Panc1 (cell line): ENCODE measurements around the gene CPXM1. TPM values are rescaled to one million over a fixed set of nuclear protein-coding genes. Genes with fewer than 3 reads are reported as not detected.

Experiments used
- ATAC-seq: fragments of 200-7000 bp; cut with Tn5 transposase; 2 replicates; pipeline ENCODE4 v1.9.1; 2020; ENCODE audit warnings: mild to moderate bottlenecking, moderate library complexity
- BruUV-seq: library from RNA; stranded (reverse); fragments of 400-500 nt; replicated peaks from 2 replicates; lab custom pipeline; 2021; lab: Mats Ljungman, UMichigan
- CTCF ChIA-PET: fragments of 300-600 bp; sonication (Branson Sonifier 250); formaldehyde crosslinking; loops from one replicate; lab custom pipeline; 2022; ENCODE audit warnings: antibody characterized with exemption; lab: Charles Lee
- POLR2A ChIA-PET: fragments of 300-600 bp; sonication (Branson Sonifier 250); formaldehyde crosslinking; loops from one replicate; lab custom pipeline; 2022; ENCODE audit warnings: antibody characterized with exemption; lab: Charles Lee
- DNase-seq: peaks from one replicate; pipeline ENCODE4 v3.0.0-alpha.2; 2010; ENCODE audit warnings: low read depth, low spot score
- H3K27ac ChIP-seq: 2 replicates; pipeline ENCODE4 v1.5.1; 2011; ENCODE audit warnings: mild to moderate bottlenecking, low read length, inconsistent platforms
- H3K27me3 ChIP-seq: fragments of 200-500 bp; sonication (Bioruptor generic); 2 replicates; pipeline ENCODE4 v1.6.0; 2014; ENCODE audit warnings: low read length, inconsistent platforms; ENCODE audit not compliant: control insufficient read depth, insufficient read depth
- H3K36me3 ChIP-seq: fragments of 200-500 bp; sonication (Bioruptor generic); 2 replicates; pipeline ENCODE4 v1.5.1; 2014; ENCODE audit warnings: inconsistent platforms, mild to moderate bottlenecking, low read length, moderate library complexity; ENCODE audit not compliant: control insufficient read depth, insufficient read depth
- H3K4me1 ChIP-seq: 2 replicates; pipeline ENCODE4 v1.5.1; 2011; ENCODE audit warnings: inconsistent platforms, mild to moderate bottlenecking, low read length, moderate library complexity; ENCODE audit not compliant: control insufficient read depth, insufficient read depth
- H3K4me3 ChIP-seq, 2 experiments: 2 replicates each; pipeline ENCODE4 v1.5.1; 2011 to 2012; ENCODE audit warnings: low read depth in 2 of 2, low read length in 2 of 2, mild to moderate bottlenecking in 2 of 2, inconsistent platforms in 1 of 2, moderate library complexity in 1 of 2
- H3K9me3 ChIP-seq: fragments of 200-500 bp; sonication (Bioruptor generic); 2 replicates; pipeline ENCODE4 v1.5.1; 2014; ENCODE audit warnings: low read depth, mild to moderate bottlenecking, inconsistent platforms, low read length, moderate library complexity; ENCODE audit not compliant: control insufficient read depth, insufficient read depth
- POLR2AphosphoS5 ChIP-seq: IDR thresholded peaks from 2 replicates; pipeline ENCODE4 v1.6.1; 2012; ENCODE audit warnings: mild to moderate bottlenecking, low read depth, low read length, moderate library complexity
- SIN3A ChIP-seq: IDR thresholded peaks from 2 replicates; pipeline ENCODE4 v1.6.1; 2012; ENCODE audit warnings: low read depth, mild to moderate bottlenecking, low read length, moderate library complexity, borderline replicate concordance; ENCODE audit not compliant: insufficient read depth
- TCF7L2 ChIP-seq: IDR thresholded peaks from 2 replicates; pipeline ENCODE4 v1.6.1; 2011; ENCODE audit warnings: mild to moderate bottlenecking, low read depth, low read length, inconsistent platforms
- in situ Hi-C: cut with HindIII; loops from 2 replicates; pipeline ENCODE4 v1.10.0; 2016; ENCODE audit warnings: low sequenced_read_pairs, low pct_unique_long_range_greater_than_20kb
- intact Hi-C: fragments of 100-400 bp; cut with micrococcal nuclease; formaldehyde crosslinking; loops from one replicate; pipeline ENCODE4 v1.10.0; 2022; ENCODE audit not compliant: unreplicated experiment
- total RNA-seq: library from RNA; stranded (reverse); gene quantifications from one replicate; pipeline ENCODE4 v1.2.1, GENCODE V29; 2021; ENCODE audit not compliant: unreplicated experiment
- TF ChIP-seq, protein P1 (sequence below), 2 experiments: IDR thresholded peaks; 2 replicates each; pipeline ENCODE4 v1.6.1; 2011 to 2012; ENCODE audit warnings: low read depth in 2 of 2, control low read depth in 1 of 2, low read length in 1 of 2, mild to moderate bottlenecking in 1 of 2, moderate library complexity in 1 of 2; ENCODE audit not compliant: insufficient read depth in 1 of 2
- TF ChIP-seq, protein P2 (sequence below): fragments of 450-650 bp; IDR thresholded peaks from 2 replicates; pipeline ENCODE4 v1.5.1; 2017; ENCODE audit warnings: mild to moderate bottlenecking

The CPXM1 gene
- total RNA-seq, 1 experiment from 2014 or later: not detected

DNA sequence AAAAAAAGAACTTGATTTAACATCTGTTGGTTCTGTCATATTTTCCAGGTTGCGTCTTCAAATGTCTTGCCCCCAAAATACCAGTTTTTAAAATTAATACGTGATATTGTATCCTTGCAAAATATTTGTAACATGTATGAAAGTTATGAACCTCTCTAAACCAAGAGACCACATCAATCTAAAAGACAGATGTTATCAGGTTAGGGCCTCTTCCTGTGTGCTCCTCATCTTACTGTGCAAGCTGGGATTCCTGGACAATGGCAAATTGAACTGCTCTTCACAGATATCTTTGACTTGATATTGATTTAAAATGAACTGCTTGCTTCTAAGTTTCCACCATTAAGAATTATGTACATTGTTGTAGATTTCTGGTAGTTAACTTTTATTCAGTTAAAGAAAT, 25.3 kb upstream of the CPXM1 start:
- TF ChIP-seq, protein P1, sequence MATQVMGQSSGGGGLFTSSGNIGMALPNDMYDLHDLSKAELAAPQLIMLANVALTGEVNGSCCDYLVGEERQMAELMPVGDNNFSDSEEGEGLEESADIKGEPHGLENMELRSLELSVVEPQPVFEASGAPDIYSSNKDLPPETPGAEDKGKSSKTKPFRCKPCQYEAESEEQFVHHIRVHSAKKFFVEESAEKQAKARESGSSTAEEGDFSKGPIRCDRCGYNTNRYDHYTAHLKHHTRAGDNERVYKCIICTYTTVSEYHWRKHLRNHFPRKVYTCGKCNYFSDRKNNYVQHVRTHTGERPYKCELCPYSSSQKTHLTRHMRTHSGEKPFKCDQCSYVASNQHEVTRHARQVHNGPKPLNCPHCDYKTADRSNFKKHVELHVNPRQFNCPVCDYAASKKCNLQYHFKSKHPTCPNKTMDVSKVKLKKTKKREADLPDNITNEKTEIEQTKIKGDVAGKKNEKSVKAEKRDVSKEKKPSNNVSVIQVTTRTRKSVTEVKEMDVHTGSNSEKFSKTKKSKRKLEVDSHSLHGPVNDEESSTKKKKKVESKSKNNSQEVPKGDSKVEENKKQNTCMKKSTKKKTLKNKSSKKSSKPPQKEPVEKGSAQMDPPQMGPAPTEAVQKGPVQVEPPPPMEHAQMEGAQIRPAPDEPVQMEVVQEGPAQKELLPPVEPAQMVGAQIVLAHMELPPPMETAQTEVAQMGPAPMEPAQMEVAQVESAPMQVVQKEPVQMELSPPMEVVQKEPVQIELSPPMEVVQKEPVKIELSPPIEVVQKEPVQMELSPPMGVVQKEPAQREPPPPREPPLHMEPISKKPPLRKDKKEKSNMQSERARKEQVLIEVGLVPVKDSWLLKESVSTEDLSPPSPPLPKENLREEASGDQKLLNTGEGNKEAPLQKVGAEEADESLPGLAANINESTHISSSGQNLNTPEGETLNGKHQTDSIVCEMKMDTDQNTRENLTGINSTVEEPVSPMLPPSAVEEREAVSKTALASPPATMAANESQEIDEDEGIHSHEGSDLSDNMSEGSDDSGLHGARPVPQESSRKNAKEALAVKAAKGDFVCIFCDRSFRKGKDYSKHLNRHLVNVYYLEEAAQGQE (IDR thresholded peaks at IDR 0.05; ENCODE audit: insufficient read depth in 1 of 2, low read depth in 2 of 2, low read length in 1 of 2): no peak
- TF ChIP-seq, protein P2, sequence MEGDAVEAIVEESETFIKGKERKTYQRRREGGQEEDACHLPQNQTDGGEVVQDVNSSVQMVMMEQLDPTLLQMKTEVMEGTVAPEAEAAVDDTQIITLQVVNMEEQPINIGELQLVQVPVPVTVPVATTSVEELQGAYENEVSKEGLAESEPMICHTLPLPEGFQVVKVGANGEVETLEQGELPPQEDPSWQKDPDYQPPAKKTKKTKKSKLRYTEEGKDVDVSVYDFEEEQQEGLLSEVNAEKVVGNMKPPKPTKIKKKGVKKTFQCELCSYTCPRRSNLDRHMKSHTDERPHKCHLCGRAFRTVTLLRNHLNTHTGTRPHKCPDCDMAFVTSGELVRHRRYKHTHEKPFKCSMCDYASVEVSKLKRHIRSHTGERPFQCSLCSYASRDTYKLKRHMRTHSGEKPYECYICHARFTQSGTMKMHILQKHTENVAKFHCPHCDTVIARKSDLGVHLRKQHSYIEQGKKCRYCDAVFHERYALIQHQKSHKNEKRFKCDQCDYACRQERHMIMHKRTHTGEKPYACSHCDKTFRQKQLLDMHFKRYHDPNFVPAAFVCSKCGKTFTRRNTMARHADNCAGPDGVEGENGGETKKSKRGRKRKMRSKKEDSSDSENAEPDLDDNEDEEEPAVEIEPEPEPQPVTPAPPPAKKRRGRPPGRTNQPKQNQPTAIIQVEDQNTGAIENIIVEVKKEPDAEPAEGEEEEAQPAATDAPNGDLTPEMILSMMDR: no peak
- TF ChIP-seq TCF7L2 (no peak), SIN3A (no peak)
- BruUV-seq: no TSS peak
- Histone ChIP-seq H3K36me3 (no peaks in the 10 kb centered on the region), H3K4me1 (no peaks in the 10 kb centered on the region), H3K27me3 (peaks cover 11% of the 10 kb centered on the region; the same call in 1 of the 2 replicates), H3K9me3 (no peaks in the 10 kb centered on the region), H3K4me3 (no peak overlapping the region), H3K27ac (no peak overlapping the region)
- ChIA-PET POLR2A (no interaction called here), CTCF (no interaction called here)
- DNase-seq: no peak
- no peak for ATAC-seq
- intact Hi-C loops (no loop called here), in situ Hi-C loops (no loop called here)

DNA sequence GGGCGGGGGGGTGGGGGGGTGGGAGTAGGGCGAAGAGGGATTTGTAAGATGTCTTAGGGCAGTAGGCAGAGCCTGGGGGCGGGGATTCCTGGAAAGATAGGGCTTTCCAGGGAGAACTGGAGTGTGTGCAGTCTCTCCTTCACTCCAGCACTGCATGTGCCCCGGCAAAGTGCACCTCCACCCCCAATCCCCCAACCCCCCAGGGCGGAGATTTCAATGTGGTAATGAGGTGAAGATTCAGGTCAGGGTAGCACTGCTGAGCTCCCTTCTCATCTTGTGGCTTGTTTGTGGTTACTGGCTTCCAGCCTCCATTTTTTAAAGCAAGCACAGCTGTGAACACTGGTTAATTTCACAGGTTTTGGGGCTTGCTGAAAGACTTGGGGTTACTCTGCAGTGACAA, 21.6 kb upstream of the CPXM1 start:
- Histone ChIP-seq H3K9me3 (no peaks in the 10 kb centered on the region), H3K4me1 (no peaks in the 10 kb centered on the region), H3K27me3 (peaks cover 7% of the 10 kb centered on the region; the same call in 1 of the 2 replicates), H3K4me3 (no peak overlapping the region), H3K36me3 (no peaks in the 10 kb centered on the region), H3K27ac (no peak overlapping the region)
- BruUV-seq: no TSS peak
- ChIA-PET POLR2A (interaction anchor here (0.7 kb wide), 1 partner anchor 180 kb away, joined by 3 read pairs; no protein-coding TSS in a partner anchor), CTCF (no interaction called here)
- in situ Hi-C loops (no loop called here), intact Hi-C loops (no loop called here)
- TF ChIP-seq, protein P1 (IDR thresholded peaks at IDR 0.05; ENCODE audit: insufficient read depth in 1 of 2, low read depth in 2 of 2, low read length in 1 of 2): no peak
- no peak for TF ChIP-seq SIN3A
- TF ChIP-seq, protein P2: no peak
- TF ChIP-seq TCF7L2: no peak
- TF ChIP-seq POLR2AphosphoS5: no peak
- DNase-seq (no peak), ATAC-seq (no peak; the same call in 1 of the 2 replicates)
